ENCODE data around the gene ATF6. TPM values are rescaled to one million over a fixed set of nuclear protein-coding genes. Genes with fewer than 3 reads are reported as not detected.
A peak's percentile ranks its signal among the peaks of the same experiment; 100 is the strongest.

ATF6 gene
- total RNA-seq, 2 experiments from 2014 or later: 23.5 to 24.6 TPM

GRCh38 chr1:161843156-161843555 lies 77.0 kb downstream of the ATF6 start:
- intact Hi-C loops (cut with micrococcal nuclease): loop anchor here (5.0 kb wide), 2 partner anchors 51 to 119 kb away; no protein-coding TSS in a partner anchor
- H3K27ac Mint-ChIP-seq: no peak overlapping the region
- no peaks in the 10 kb centered on the region for H3K27me3 Mint-ChIP-seq (ENCODE audit: low read depth)
- no peak overlapping the region for H3K4me3 Mint-ChIP-seq
- peak; percentile 6 for DNase-seq
- no peaks in the 10 kb centered on the region for H3K9me3 Mint-ChIP-seq
- H3K4me1 Mint-ChIP-seq (ENCODE audit: low read depth): peaks cover 30% of the 10 kb centered on the region
- CTCF ChIA-PET: no interaction called here
- peaks cover 32% of the 10 kb centered on the region for H3K36me3 Mint-ChIP-seq (ENCODE audit: low read depth)

DNA sequence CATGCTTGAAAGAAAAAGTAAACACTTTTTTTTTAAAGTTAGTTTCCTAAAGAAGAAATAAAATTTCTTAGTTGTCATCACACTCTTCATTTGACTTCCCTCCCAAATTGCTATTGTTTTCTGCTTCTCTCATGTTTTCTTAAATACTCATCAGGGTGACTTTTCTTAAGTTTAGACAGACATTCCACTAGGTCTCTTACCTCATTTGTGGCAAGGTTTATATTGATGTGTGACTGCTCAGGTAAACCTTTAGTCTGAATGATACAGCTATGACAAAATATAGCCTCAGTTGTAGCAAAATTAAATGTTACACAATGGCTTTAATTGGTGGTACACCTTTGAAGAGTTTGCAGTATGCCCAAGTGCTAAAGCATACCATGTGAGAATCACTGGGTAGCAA lies 78.6 kb downstream of the ATF6 start:
- H3K4me3 Mint-ChIP-seq: no peak overlapping the region
- H3K36me3 Mint-ChIP-seq (ENCODE audit: low read depth): peaks cover 36% of the 10 kb centered on the region
- no peak for DNase-seq
- no peaks in the 10 kb centered on the region for H3K27me3 Mint-ChIP-seq (ENCODE audit: low read depth)
- H3K9me3 Mint-ChIP-seq: no peaks in the 10 kb centered on the region
- H3K4me1 Mint-ChIP-seq (ENCODE audit: low read depth): peaks cover 31% of the 10 kb centered on the region
- CTCF ChIA-PET: interaction anchor here (0.7 to 1.3 kb wide), 2 partner anchors 116 to 175 kb away, joined by 3 to 4 read pairs; no protein-coding TSS in a partner anchor
- intact Hi-C loops (cut with micrococcal nuclease): loop anchor here (5.0 kb wide), 2 partner anchors 52 to 118 kb away; no protein-coding TSS in a partner anchor
- H3K27ac Mint-ChIP-seq: no peak overlapping the region

GRCh38 chr1:161848676-161849075 lies 82.6 kb downstream of the ATF6 start:
- CTCF ChIA-PET: no interaction called here
- H3K27ac Mint-ChIP-seq: no peak overlapping the region
- no peak for DNase-seq
- no peak overlapping the region for H3K4me3 Mint-ChIP-seq
- no peaks in the 10 kb centered on the region for H3K9me3 Mint-ChIP-seq
- H3K27me3 Mint-ChIP-seq (ENCODE audit: low read depth): no peaks in the 10 kb centered on the region
- intact Hi-C loops (cut with micrococcal nuclease): no loop called here
- peaks cover 40% of the 10 kb centered on the region for H3K36me3 Mint-ChIP-seq (ENCODE audit: low read depth)
- H3K4me1 Mint-ChIP-seq (ENCODE audit: low read depth): peaks cover 25% of the 10 kb centered on the region

DNA sequence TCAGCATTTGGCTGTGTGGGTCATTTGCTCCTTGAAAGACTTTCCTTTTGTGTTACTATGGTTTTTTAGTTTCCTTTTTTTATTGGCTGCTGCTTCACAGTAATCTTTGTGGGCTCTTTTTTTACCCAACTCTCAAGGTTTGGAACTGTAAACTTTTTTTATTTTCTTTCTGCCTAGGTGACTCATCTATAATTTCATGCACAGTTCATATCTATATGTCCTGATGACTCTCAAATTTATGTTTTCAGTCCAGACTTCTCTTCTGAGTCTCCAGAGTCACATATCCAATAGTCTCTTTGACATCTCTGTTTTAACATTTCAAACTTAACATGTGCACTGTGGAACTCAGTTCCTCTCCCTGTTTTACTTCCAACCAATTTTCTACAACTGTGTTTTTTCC lies 83.4 kb downstream of the ATF6 start:
- Mint-ChIP-seq H3K4me3 (no peak overlapping the region), H3K36me3 (ENCODE audit: low read depth) (peaks cover 44% of the 10 kb centered on the region), H3K27ac (peak overlapping the region; percentile 6), H3K9me3 (no peaks in the 10 kb centered on the region), H3K4me1 (ENCODE audit: low read depth) (peaks cover 18% of the 10 kb centered on the region), H3K27me3 (ENCODE audit: low read depth) (no peaks in the 10 kb centered on the region)
- CTCF ChIA-PET: no interaction called here
- intact Hi-C loops (cut with micrococcal nuclease): no loop called here
- no peak for DNase-seq

DNA sequence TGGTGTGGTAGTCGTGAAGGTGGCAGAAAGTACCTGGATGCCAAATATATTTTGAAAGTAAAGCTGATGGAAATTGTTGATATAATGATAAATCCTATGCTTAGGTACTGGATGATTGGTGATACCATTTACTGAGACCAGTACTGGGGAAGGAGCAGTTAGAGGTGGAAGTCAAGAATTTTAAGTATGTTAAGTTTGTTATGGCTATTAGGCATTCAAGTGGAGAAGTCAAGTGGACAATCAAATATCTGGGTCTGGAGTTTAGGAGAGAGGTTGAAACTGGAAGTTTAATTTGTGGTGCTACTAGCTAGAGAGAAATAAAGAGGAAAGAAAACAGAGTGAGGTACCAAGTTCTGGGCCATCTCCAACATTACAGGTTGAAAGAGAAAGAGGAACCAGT lies 89.1 kb downstream of the ATF6 start:
- intact Hi-C loops (cut with micrococcal nuclease): no loop called here
- H3K36me3 Mint-ChIP-seq (ENCODE audit: low read depth): peaks cover 46% of the 10 kb centered on the region

GRCh38 chr1:161858271-161858670 lies 92.2 kb downstream of the ATF6 start:
- peaks cover 38% of the 10 kb centered on the region for H3K36me3 Mint-ChIP-seq (ENCODE audit: low read depth)
- CTCF ChIA-PET: interaction anchor here (0.6 to 3.4 kb wide), 4 partner anchors 41 to 179 kb away, joined by 3 to 12 read pairs (median 4); no protein-coding TSS in a partner anchor
- H3K27ac Mint-ChIP-seq: no peak overlapping the region
- H3K4me1 Mint-ChIP-seq (ENCODE audit: low read depth): no peaks in the 10 kb centered on the region
- no peak for DNase-seq
- intact Hi-C loops (cut with micrococcal nuclease): no loop called here
- no peak overlapping the region for H3K4me3 Mint-ChIP-seq
- H3K27me3 Mint-ChIP-seq (ENCODE audit: low read depth): no peaks in the 10 kb centered on the region
- no peaks in the 10 kb centered on the region for H3K9me3 Mint-ChIP-seq

More for the DNA sequence above, 89.1 kb downstream of the ATF6 start:
- DNase-seq: no peak
- CTCF ChIA-PET: interaction anchor here (0.7 to 1.8 kb wide), 3 partner anchors 9 to 182 kb away, joined by 3 to 9 read pairs (median 3); no protein-coding TSS in a partner anchor
- no peak overlapping the region for H3K27ac Mint-ChIP-seq
- no peak overlapping the region for H3K4me3 Mint-ChIP-seq
- no peaks in the 10 kb centered on the region for H3K27me3 Mint-ChIP-seq (ENCODE audit: low read depth)
- H3K9me3 Mint-ChIP-seq: no peaks in the 10 kb centered on the region
- H3K4me1 Mint-ChIP-seq (ENCODE audit: low read depth): peaks cover under 1% of the 10 kb centered on the region

GRCh38 chr1:161863549-161863948 lies 97.4 kb downstream of the ATF6 start:
- Mint-ChIP-seq H3K4me3 (no peak overlapping the region), H3K27me3 (ENCODE audit: low read depth) (no peaks in the 10 kb centered on the region), H3K36me3 (ENCODE audit: low read depth) (peaks cover 17% of the 10 kb centered on the region), H3K9me3 (no peaks in the 10 kb centered on the region), H3K4me1 (ENCODE audit: low read depth) (no peaks in the 10 kb centered on the region), H3K27ac (no peak overlapping the region)
- CTCF ChIA-PET: interaction anchor here (2.4 kb wide), 1 partner anchor 174 kb away, joined by 14 read pairs; no protein-coding TSS in a partner anchor
- DNase-seq: no peak
- intact Hi-C loops (cut with micrococcal nuclease): no loop called here

DNA sequence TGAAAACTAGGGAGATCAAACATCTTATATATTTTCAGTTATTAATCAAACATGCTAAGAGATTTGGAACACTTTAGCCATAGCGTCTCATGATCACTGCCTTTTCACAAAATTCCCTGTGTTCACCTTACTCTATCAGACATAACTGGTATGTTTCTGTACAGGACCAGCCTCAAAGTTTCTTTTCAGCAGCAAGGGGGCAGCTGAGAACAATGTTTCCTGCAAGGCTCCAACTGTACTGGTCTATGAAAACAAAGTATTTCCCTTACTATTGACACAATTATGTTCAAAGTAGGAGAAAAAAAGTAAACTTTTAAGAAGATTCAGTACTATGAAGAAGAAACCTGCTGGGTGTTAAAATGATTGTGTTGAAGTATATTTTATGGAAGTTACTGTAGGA lies 98.5 kb downstream of the ATF6 start:
- Mint-ChIP-seq H3K36me3 (ENCODE audit: low read depth) (peaks cover 14% of the 10 kb centered on the region), H3K4me1 (ENCODE audit: low read depth) (no peaks in the 10 kb centered on the region), H3K27me3 (ENCODE audit: low read depth) (no peaks in the 10 kb centered on the region), H3K9me3 (no peaks in the 10 kb centered on the region), H3K4me3 (no peak overlapping the region), H3K27ac (no peak overlapping the region)
- intact Hi-C loops (cut with micrococcal nuclease): loop anchor here (1.0 to 2.0 kb wide), 3 partner anchors 40 to 173 kb away; no protein-coding TSS in a partner anchor
- peak; percentile 17 for DNase-seq
- CTCF ChIA-PET: interaction anchor here (0.6 to 2.4 kb wide), 6 partner anchors 9 to 173 kb away, joined by 3 to 14 read pairs (median 3); partner anchors contain the start of gene OLFML2B

DNA sequence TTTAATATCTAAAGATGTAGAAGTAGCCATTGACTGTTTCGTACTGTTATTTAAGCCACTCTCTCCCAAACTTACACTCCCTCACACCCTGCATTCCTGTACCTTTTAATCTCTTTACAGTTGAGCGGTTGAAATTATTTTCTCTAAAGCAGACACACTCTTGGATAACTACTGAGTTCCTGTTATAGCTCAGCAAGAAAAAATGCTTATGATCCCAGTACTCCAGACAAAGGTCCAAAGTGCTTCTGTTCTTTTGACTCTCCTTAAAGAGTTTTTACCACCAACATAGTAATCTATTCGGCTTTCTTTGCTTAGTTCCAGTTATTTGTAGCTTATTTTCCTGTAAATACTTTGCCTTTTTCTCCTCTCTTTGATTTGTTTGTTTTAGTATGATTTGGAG lies 100.1 kb downstream of the ATF6 start:
- intact Hi-C loops (cut with micrococcal nuclease): no loop called here
- CTCF ChIA-PET: interaction anchor here (0.6 kb wide), 1 partner anchor 125 kb away, joined by 3 read pairs; no protein-coding TSS in a partner anchor
- peaks cover 15% of the 10 kb centered on the region for H3K36me3 Mint-ChIP-seq (ENCODE audit: low read depth)
- no peaks in the 10 kb centered on the region for H3K9me3 Mint-ChIP-seq
- no peak overlapping the region for H3K27ac Mint-ChIP-seq
- no peaks in the 10 kb centered on the region for H3K27me3 Mint-ChIP-seq (ENCODE audit: low read depth)
- no peaks in the 10 kb centered on the region for H3K4me1 Mint-ChIP-seq (ENCODE audit: low read depth)
- H3K4me3 Mint-ChIP-seq: no peak overlapping the region
- no peak for DNase-seq

DNA sequence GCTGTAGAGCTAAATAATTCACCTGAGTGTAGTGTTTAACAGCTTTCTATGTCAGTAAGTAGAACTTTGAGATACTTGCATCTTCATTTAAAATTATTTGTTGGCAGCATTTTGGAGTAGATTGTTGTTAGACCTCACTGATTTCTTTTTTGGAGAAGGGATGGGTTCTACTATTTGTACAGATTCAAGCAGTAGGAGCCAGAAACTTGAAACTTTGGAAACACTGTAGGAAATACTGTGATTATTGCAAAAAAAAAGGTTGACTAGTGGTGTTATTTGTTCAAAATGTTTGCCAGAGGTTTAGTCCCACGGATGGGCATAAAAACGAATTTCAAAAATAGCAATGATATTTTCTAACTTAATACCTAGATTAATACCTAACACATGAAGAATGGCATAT lies 102.7 kb downstream of the ATF6 start:
- intact Hi-C loops (cut with micrococcal nuclease): no loop called here
- DNase-seq: no peak
- H3K27me3 Mint-ChIP-seq (ENCODE audit: low read depth): no peaks in the 10 kb centered on the region
- H3K9me3 Mint-ChIP-seq: no peaks in the 10 kb centered on the region
- no peak overlapping the region for H3K27ac Mint-ChIP-seq
- H3K4me3 Mint-ChIP-seq: no peak overlapping the region
- CTCF ChIA-PET: interaction anchor here (0.6 to 1.5 kb wide), 3 partner anchors 17 to 167 kb away, joined by 3 to 5 read pairs (median 4); no protein-coding TSS in a partner anchor
- peaks cover 13% of the 10 kb centered on the region for H3K36me3 Mint-ChIP-seq (ENCODE audit: low read depth)
- peaks cover 8% of the 10 kb centered on the region for H3K4me1 Mint-ChIP-seq (ENCODE audit: low read depth)

DNA sequence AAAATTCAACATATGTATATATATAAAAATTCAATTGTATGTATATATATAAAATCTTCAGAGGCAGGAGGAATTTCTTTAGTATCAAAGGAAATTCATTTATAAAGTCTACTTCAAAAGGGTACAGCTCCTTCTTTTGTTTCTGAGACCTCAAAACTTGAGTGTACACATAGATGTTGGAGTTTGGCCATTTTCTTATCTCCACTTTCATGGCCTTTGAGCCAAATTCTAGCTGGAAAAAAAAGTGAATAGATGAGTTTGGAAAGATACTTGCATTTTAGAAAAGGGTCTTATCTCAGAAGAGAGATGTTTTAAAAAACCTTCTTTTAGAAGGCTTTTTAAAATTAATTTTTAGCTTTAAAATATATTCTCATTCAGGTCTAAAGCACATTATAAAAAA lies 103.2 kb downstream of the ATF6 start:
- Mint-ChIP-seq H3K9me3 (no peaks in the 10 kb centered on the region), H3K27me3 (ENCODE audit: low read depth) (no peaks in the 10 kb centered on the region), H3K4me3 (no peak overlapping the region), H3K36me3 (ENCODE audit: low read depth) (peaks cover 15% of the 10 kb centered on the region), H3K27ac (no peak overlapping the region), H3K4me1 (ENCODE audit: low read depth) (peaks cover 8% of the 10 kb centered on the region)
- CTCF ChIA-PET: interaction anchor here (0.6 to 1.5 kb wide), 3 partner anchors 16 to 167 kb away, joined by 3 to 5 read pairs (median 4); no protein-coding TSS in a partner anchor
- intact Hi-C loops (cut with micrococcal nuclease): no loop called here
- DNase-seq: no peak

DNA sequence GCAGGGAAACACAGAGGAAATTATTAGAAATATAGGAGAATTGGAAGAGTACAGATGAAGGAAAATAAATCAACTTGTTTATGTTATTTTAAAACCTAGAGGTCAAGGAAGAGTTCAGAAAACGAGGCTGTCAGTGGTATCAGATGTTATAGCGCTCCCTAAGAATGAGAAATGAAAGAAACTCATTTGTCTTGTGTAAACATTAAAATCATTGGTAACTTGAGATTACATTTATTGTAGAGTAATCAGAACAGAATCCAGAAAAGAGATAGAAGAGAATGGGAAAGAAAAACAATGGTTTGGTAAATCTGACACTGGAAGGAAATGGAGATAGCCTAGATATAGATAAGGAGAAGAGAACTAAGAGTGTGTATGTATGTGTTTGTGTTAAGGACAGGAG lies 106.4 kb downstream of the ATF6 start:
- peaks cover 14% of the 10 kb centered on the region for H3K36me3 Mint-ChIP-seq (ENCODE audit: low read depth)
- H3K27me3 Mint-ChIP-seq (ENCODE audit: low read depth): no peaks in the 10 kb centered on the region
- H3K9me3 Mint-ChIP-seq: no peaks in the 10 kb centered on the region
- no peak overlapping the region for H3K4me3 Mint-ChIP-seq
- CTCF ChIA-PET: no interaction called here
- intact Hi-C loops (cut with micrococcal nuclease): no loop called here
- H3K27ac Mint-ChIP-seq: no peak overlapping the region
- DNase-seq: no peak
- peaks cover 14% of the 10 kb centered on the region for H3K4me1 Mint-ChIP-seq (ENCODE audit: low read depth)

DNA sequence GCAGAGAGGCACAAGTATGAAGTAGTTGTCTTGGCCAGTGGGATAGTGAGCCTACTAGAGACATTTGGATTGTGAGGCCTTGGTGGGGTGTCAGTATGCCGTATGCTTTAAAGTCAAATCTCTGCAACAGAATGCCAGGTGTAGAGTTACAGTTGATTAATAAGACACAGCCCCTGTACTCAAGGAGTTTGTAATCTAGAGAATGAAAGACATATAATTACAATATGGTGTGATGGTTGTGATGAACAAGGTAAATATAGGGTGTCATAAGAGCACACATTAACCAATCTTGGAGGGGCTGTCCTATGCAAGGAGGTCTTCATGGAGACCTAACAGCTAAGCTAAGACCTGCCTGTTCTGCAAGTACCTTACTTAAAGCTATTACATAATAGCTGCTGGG lies 113.1 kb downstream of the ATF6 start:
- H3K9me3 Mint-ChIP-seq: no peaks in the 10 kb centered on the region
- CTCF ChIA-PET: interaction anchor here (1.3 to 1.7 kb wide), 2 partner anchors 87 to 158 kb away, joined by 6 to 8 read pairs; no protein-coding TSS in a partner anchor
- H3K27me3 Mint-ChIP-seq (ENCODE audit: low read depth): no peaks in the 10 kb centered on the region
- intact Hi-C loops (cut with micrococcal nuclease): no loop called here
- no peak overlapping the region for H3K27ac Mint-ChIP-seq
- H3K4me3 Mint-ChIP-seq: no peak overlapping the region
- no peak for DNase-seq
- peaks cover 5% of the 10 kb centered on the region for H3K36me3 Mint-ChIP-seq (ENCODE audit: low read depth)
- peaks cover 11% of the 10 kb centered on the region for H3K4me1 Mint-ChIP-seq (ENCODE audit: low read depth)
